GM18951 (cell line): Measurements from ENCODE around the gene PDE4D.

ENCODE experiments used
- POLR2A ChIP-seq: IDR thresholded peaks from 4 replicates; pipeline ENCODE4 v1.6.1; 2011; ENCODE audit warnings: mild to moderate bottlenecking; ENCODE audit not compliant: insufficient read length, insufficient read depth; ENCODE audit errors: extremely low read depth
- in situ Hi-C: fragments of 300-500 bp; cut with MboI; formaldehyde crosslinking; loops from one replicate; pipeline ENCODE4 v1.12.0; 2022; ENCODE audit warnings: low sequenced_read_pairs, mixed read lengths, inconsistent platforms; ENCODE audit not compliant: unreplicated experiment

Gene PDE4D

GRCh38 chr5:59503220-59503619 is 390.3 kb downstream of the PDE4D start:
- TF ChIP-seq POLR2A, result no peak
- in situ Hi-C loops, result loop anchor here (10.0 kb wide), 1 partner anchor 162 kb away; no protein-coding TSS in a partner anchor

- TF ChIP-seq POLR2A, result no peak
- in situ Hi-C loops, result loop anchor here (10.0 kb wide), 1 partner anchor 163 kb away; no protein-coding TSS in a partner anchor
Measured at GRCh38 chr5:59501316-59501715, 392.2 kb downstream of the PDE4D start.

- TF ChIP-seq POLR2A, result no peak
- in situ Hi-C loops, result loop anchor here (10.0 kb wide), 1 partner anchor 165 kb away; no protein-coding TSS in a partner anchor
Measured at GRCh38 chr5:59500014-59500413, 393.5 kb downstream of the PDE4D start.

- TF ChIP-seq POLR2A, result no peak
- in situ Hi-C loops, result no loop called here
Measured at GRCh38 chr5:59497207-59497606, 396.3 kb downstream of the PDE4D start.

- TF ChIP-seq POLR2A, result no peak
- in situ Hi-C loops, result no loop called here
Measured at GRCh38 chr5:59496524-59497134, 396.9 kb downstream of the PDE4D start.

- no peak for TF ChIP-seq POLR2A
- in situ Hi-C loops, result no loop called here
Measured at GRCh38 chr5:59491945-59492344, 401.6 kb downstream of the PDE4D start.

GRCh38 chr5:59489551-59489950 is 404.0 kb downstream of the PDE4D start:
- TF ChIP-seq POLR2A, result no peak
- in situ Hi-C loops, result no loop called here

GRCh38 chr5:59487772-59488729 is 405.5 kb downstream of the PDE4D start:
- in situ Hi-C loops, result no loop called here
- TF ChIP-seq POLR2A, result no peak

- in situ Hi-C loops, result no loop called here
- no peak for TF ChIP-seq POLR2A
Measured at GRCh38 chr5:59487068-59487686, 406.3 kb downstream of the PDE4D start.

GRCh38 chr5:59486508-59486907 is 407.0 kb downstream of the PDE4D start:
- TF ChIP-seq POLR2A, result no peak
- in situ Hi-C loops, result no loop called here

- TF ChIP-seq POLR2A, result no peak
- in situ Hi-C loops, result no loop called here
Measured at GRCh38 chr5:59485629-59486439, 407.7 kb downstream of the PDE4D start.

- in situ Hi-C loops, result no loop called here
- no peak for TF ChIP-seq POLR2A
Measured at GRCh38 chr5:59485107-59485506, 408.4 kb downstream of the PDE4D start.

GRCh38 chr5:59484618-59485017 is 408.9 kb downstream of the PDE4D start:
- in situ Hi-C loops, result no loop called here
- no peak for TF ChIP-seq POLR2A

- in situ Hi-C loops, result no loop called here
- no peak for TF ChIP-seq POLR2A
Measured at GRCh38 chr5:59483971-59484472, 409.5 kb downstream of the PDE4D start.
